ENCODE data around the gene RANGAP1. TPM values are rescaled to one million over a fixed set of nuclear protein-coding genes. Genes with fewer than 3 reads are reported as not detected.

RANGAP1 gene
- total and polyA plus RNA-seq, 2 of the 8 experiments (the other 6 are each of a cell fraction or from before 2014, with no cell fraction given): 121 to 171 TPM

- no peak overlapping the region for H3K9ac ChIP-seq (replicated peaks in 1 of 4; ENCODE audit: extremely low read depth in 1 of 4, low read depth in 3 of 4, low read length in 3 of 4)
- TF ChIP-seq KDM5A (IDR thresholded peaks at IDR 0.05; ENCODE audit: low read length): no peak
Observed at GRCh38 chr22:41274856-41275255, 11.1 kb downstream of the RANGAP1 start.

More at GRCh38 chr22:41274856-41275255, 11.1 kb downstream of the RANGAP1 start:
- no peak overlapping the region for H2BK12ac ChIP-seq (ENCODE audit: low read depth, low read length)
- H2BK5ac ChIP-seq (ENCODE audit: low read depth, low read length): no peak overlapping the region
- no peak for DNase-seq (ENCODE audit: low read depth in 1 of 2, low spot score in 2 of 2)
- H3K79me2 ChIP-seq (ENCODE audit: control insufficient read depth in 1 of 2, insufficient read depth in 2 of 2, low read length in 2 of 2): no peaks in the 10 kb centered on the region; a peak in 1 of 4 replicates
- no peak overlapping the region for H4K5ac ChIP-seq (ENCODE audit: insufficient read length, low read depth, low read length)
- peaks cover 4% of the 10 kb centered on the region; the same call in 1 of the 2 replicates for H3K79me1 ChIP-seq (ENCODE audit: low read depth, low read length)
- H3K18ac ChIP-seq (ENCODE audit: extremely low read depth, low read length): no peak overlapping the region
- H3K27me3 ChIP-seq (replicated peaks in 1 of 4; ENCODE audit: control insufficient read depth in 3 of 4, extremely low read depth in 1 of 4, insufficient read depth in 3 of 4, low read length in 3 of 4): no peaks in the 10 kb centered on the region
- H3K56ac ChIP-seq (replicated peaks; ENCODE audit: insufficient read length, low read depth, low read length): no peak overlapping the region
- H2BK15ac ChIP-seq (ENCODE audit: low read length): no peak overlapping the region
- no peak overlapping the region for H3K27ac ChIP-seq (ENCODE audit: low read depth, low read length)
- no peak overlapping the region for H2AK5ac ChIP-seq (ENCODE audit: low read depth, low read length)
- H2BK120ac ChIP-seq (replicated peaks; ENCODE audit: low read depth, low read length): no peak overlapping the region
- no peak overlapping the region for H3K4me3 ChIP-seq (ENCODE audit: extremely low read depth in 1 of 4, insufficient read depth in 2 of 4, low read depth in 3 of 4, low read length in 4 of 4)
- WGBS, 2 experiments (ENCODE audit: extremely low coverage in 1 of 2, insufficient coverage in 1 of 2, insufficient read length in 1 of 2, insufficient replicate concordance in 2 of 2, low coverage in 1 of 2, low lambda C conversion rate in 2 of 2, missing lambda C conversion rate in 1 of 2): 91% methylated on average over 4 of the region's 4 CpGs; no CpG with 5 or more reads in 1 of the 2 experiments
- peaks cover 40 to 90% (median 59%) of the 10 kb centered on the region in 4 experiments for H3K36me3 ChIP-seq (ENCODE audit: control insufficient read depth in 2 of 4, insufficient read depth in 4 of 4, low read length in 3 of 4)
- no peak overlapping the region for H3K23ac ChIP-seq (ENCODE audit: insufficient read length)
- peaks cover 7 to 9% of the 10 kb centered on the region in 2 experiments for H4K20me1 ChIP-seq (replicated peaks in 1 of 2; ENCODE audit: control insufficient read depth in 1 of 2, insufficient read depth in 2 of 2, low read length in 2 of 2)
- ChIA-PET CTCF (ENCODE audit: partially characterized antibody) (interaction anchor here (0.8 to 1.1 kb wide), 3 partner anchors 9 to 47 kb away, joined by 3 to 4 read pairs (median 3); no protein-coding TSS in a partner anchor), POLR2A (ENCODE audit: partially characterized antibody) (interaction anchor here (0.5 to 5.8 kb wide), 8 partner anchors 7 to 26 kb away, joined by 3 to 24 read pairs (median 4); partner anchors contain the start of gene ZC3H7B)
- no peaks in the 10 kb centered on the region for H3K9me3 ChIP-seq (ENCODE audit: insufficient read depth in 2 of 2, low read depth in 1 of 2, low read length in 1 of 2)
- H3K4ac ChIP-seq (replicated peaks; ENCODE audit: insufficient read length, low read depth, low read length): no peak overlapping the region
- no peak overlapping the region for H3K14ac ChIP-seq (ENCODE audit: insufficient read length)
- no peaks in the 10 kb centered on the region; the same call in 1 of the 2 replicates for H3K23me2 ChIP-seq (ENCODE audit: low read depth, low read length)
- H3K4me2 ChIP-seq (ENCODE audit: insufficient read depth in 1 of 2, low read depth in 2 of 2, low read length in 2 of 2): no peak overlapping the region
- H3K4me1 ChIP-seq (replicated peaks in 1 of 4; ENCODE audit: control insufficient read depth in 3 of 4, insufficient read depth in 4 of 4, low read length in 3 of 4): no peaks in the 10 kb centered on the region
- H2AFZ ChIP-seq (ENCODE audit: low read length): no peak overlapping the region
- H4K91ac ChIP-seq (replicated peaks; ENCODE audit: insufficient read length, low read length): no peak overlapping the region
- no peak overlapping the region for H2BK20ac ChIP-seq (ENCODE audit: low read length)
- no peak overlapping the region for H4K8ac ChIP-seq (ENCODE audit: extremely low read depth, insufficient read depth, low read length)
- no peak for FAIRE-seq
